ENCODE measurements around the gene FLOT1. TPM values are rescaled to one million over a fixed set of nuclear protein-coding genes. Genes with fewer than 3 reads are reported as not detected.

The FLOT1 gene
- total RNA-seq, 2 donors from 2014 or later, result 135 to 177 TPM

DNA sequence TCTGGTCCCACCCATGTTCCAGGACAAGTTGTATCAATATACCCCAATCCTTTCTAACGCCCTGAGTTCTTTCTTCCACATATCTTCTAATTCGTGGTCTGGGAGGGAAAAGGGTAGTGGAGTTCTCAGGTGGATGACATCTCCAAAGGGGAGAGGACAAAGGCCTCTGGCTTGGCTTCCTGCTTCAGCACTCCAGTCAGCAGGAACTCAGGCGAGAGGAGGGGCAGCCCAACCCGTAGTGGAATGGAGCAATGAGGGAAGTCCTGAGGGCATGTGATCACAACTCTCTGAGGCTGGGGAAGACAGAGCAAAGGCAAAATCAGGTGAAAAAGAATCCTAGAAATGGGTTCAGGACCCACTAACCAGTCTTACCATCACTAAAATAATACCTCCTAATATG, 42.1 kb downstream of the FLOT1 start:
- DNase-seq (ENCODE audit: low spot score), result no peak
- H3K36me3 ChIP-seq, result peaks cover 6% of the 10 kb centered on the region

DNA sequence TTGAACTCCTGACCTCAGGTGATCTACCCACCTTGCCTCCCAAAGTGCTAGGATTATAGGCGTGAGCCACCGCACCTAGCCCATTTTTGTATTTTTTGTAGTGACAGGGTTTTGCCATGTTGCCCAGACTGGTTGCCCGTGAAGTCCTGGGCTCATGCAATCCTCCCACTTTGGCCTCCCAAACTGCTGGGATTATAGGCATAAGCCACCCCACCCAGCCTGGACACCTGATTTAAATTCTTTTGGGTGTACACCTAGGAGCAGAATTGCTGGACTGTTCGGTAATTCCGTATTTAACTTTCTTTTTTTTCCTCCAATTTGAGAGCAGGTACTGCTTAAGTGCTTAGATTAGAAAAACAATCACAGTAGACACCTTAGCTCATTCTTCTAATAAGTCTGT, 46.1 kb downstream of the FLOT1 start:
- DNase-seq (ENCODE audit: low spot score), result no peak

More for the DNA sequence above, 42.1 kb downstream of the FLOT1 start:
- Histone ChIP-seq H3K27me3 (replicated peaks; ENCODE audit: insufficient read depth) (no peaks in the 10 kb centered on the region), H3K9me3 (no peaks in the 10 kb centered on the region), H3K4me1 (ENCODE audit: control insufficient read depth in 1 of 2, low read depth in 2 of 2) (peaks cover 4 to 5% of the 10 kb centered on the region in 2 donors), H3K4me3 (no peak overlapping the region), H3K27ac (no peak overlapping the region)
- no peak for ATAC-seq (ENCODE audit: insufficient number of reproducible peaks, low FRiP score, low read depth)
- TF ChIP-seq, protein P1, sequence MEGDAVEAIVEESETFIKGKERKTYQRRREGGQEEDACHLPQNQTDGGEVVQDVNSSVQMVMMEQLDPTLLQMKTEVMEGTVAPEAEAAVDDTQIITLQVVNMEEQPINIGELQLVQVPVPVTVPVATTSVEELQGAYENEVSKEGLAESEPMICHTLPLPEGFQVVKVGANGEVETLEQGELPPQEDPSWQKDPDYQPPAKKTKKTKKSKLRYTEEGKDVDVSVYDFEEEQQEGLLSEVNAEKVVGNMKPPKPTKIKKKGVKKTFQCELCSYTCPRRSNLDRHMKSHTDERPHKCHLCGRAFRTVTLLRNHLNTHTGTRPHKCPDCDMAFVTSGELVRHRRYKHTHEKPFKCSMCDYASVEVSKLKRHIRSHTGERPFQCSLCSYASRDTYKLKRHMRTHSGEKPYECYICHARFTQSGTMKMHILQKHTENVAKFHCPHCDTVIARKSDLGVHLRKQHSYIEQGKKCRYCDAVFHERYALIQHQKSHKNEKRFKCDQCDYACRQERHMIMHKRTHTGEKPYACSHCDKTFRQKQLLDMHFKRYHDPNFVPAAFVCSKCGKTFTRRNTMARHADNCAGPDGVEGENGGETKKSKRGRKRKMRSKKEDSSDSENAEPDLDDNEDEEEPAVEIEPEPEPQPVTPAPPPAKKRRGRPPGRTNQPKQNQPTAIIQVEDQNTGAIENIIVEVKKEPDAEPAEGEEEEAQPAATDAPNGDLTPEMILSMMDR (IDR thresholded peaks at IDR 0.05), result no peak

DNA sequence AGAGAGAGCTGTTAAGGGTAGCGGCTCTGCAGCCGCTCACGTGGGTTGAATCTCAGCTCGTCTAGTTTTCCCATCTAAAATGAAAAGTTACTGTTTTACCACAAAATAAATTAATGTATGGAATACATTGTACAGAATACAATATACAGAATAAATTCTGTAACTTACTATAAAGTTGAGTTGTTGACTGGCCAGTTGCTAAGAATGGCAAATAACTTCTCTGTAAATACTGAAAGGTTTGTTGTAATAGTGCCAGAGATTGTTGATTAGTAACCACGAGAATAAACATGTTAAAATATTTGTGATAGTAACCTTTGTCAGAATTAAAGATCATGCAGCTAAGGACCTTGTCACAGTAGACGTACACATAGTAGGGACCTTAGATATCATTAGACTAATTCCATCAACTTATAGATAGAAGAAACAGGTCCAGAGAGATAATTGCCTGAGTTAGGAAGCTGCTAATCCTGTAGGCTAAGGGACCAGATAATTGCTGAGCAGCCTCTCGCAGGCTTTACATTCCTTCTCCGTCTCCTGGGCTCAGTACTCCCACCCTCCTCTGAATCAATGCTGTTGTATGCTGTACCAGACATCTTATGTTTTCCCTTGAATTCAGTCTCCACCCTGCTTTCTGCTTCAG, 51.2 kb downstream of the FLOT1 start:
- TF ChIP-seq, protein P1 (IDR thresholded peaks at IDR 0.05), result no peak
- Histone ChIP-seq H3K4me3 (peak overlapping the region; percentile 92), H3K27me3 (replicated peaks; ENCODE audit: insufficient read depth) (no peaks in the 10 kb centered on the region), H3K27ac (peak overlapping the region; percentile 92 to 100), H3K36me3 (no peaks in the 10 kb centered on the region), H3K4me1 (ENCODE audit: control insufficient read depth in 1 of 2, low read depth in 2 of 2) (peaks cover 28 to 39% of the 10 kb centered on the region in 2 donors), H3K9me3 (no peaks in the 10 kb centered on the region)
- no peak for ATAC-seq (ENCODE audit: insufficient number of reproducible peaks, low FRiP score, low read depth)
- no peak for DNase-seq (ENCODE audit: low spot score)

More for the DNA sequence above, 46.1 kb downstream of the FLOT1 start:
- Histone ChIP-seq H3K27ac (no peak overlapping the region), H3K36me3 (peaks cover 6% of the 10 kb centered on the region), H3K9me3 (no peaks in the 10 kb centered on the region), H3K4me3 (no peak overlapping the region), H3K27me3 (replicated peaks; ENCODE audit: insufficient read depth) (no peaks in the 10 kb centered on the region), H3K4me1 (ENCODE audit: control insufficient read depth in 1 of 2, low read depth in 2 of 2) (peaks cover 5 to 10% of the 10 kb centered on the region in 2 donors)
- ATAC-seq (ENCODE audit: insufficient number of reproducible peaks, low FRiP score, low read depth), result no peak
- TF ChIP-seq, protein P1 (IDR thresholded peaks at IDR 0.05), result no peak

DNA sequence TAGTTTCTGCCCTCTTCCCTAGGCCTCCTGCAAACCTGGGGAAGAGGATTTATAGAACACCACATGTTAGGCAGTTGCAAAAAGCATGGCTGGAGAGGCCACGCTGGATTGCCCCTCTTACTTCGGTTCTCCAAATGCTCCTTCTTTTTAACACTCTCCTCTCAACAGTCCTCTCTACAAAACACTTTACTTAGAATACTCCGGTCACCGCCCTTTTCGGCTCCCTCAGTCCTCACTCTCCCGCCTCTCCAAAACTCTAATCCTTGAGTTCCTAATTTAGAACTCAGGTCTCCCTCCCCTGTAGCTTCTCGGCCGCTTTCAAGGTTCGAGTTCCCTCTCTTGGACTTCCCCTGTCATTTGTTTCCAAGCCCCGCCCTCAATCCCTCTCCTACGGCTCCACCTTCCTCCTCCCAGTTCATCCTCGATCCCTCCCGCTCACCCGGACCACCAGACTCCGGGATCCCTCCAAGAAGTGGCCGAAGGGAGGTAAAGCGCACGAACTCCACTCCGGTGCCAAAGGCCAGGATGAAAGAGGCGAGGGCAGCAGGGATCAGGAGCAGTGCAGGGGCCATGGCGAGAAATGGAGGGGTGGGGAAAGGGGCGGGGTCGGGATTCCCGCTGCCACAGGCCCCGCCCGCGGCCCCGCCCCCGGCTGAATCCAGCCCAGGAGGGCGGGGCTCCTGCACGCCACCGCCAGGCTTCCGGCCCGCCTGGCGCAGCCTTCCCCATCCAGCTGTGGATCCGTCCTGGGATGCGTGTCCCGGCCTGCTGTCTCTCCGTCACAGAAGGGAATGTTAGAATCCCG, 51.9 kb downstream of the FLOT1 start, which contains the start of gene NRM:
NRM (minus strand) TSS at position 582 of the 805 bp plus-strand sequence; CDS start at position 572, 10 bp downstream.
- Histone ChIP-seq H3K36me3 (no peaks in the 10 kb centered on the region), H3K4me1 (ENCODE audit: control insufficient read depth in 1 of 2, low read depth in 2 of 2) (peaks cover 25 to 37% of the 10 kb centered on the region in 2 donors)
- peak; percentile 66 for ATAC-seq (ENCODE audit: insufficient number of reproducible peaks, low FRiP score, low read depth)

More for the DNA sequence above, 51.9 kb downstream of the FLOT1 start, which contains the start of gene NRM:
- peak; percentile 80 for DNase-seq (ENCODE audit: low spot score)
- Histone ChIP-seq H3K9me3 (no peaks in the 10 kb centered on the region), H3K4me3 (peak within 1 kb of the TSS; percentile 92), H3K27me3 (replicated peaks; ENCODE audit: insufficient read depth) (no peaks in the 10 kb centered on the region), H3K27ac (peak within 1 kb of the TSS; percentile 92 to 100)
- TF ChIP-seq, protein P1 (IDR thresholded peaks at IDR 0.05), result no peak
